GM11168 (cell line): ENCODE data around the gene SDHD.
"Not testable (repeated sequence)": the region's sequence is repeated elsewhere in the genome, so short reads cannot be mapped to it uniquely, and the experiment has no call there.

Source experiments
- in situ Hi-C: fragments of 300-500 bp; cut with MboI; formaldehyde crosslinking; loops from one replicate; pipeline ENCODE4 v1.12.0; 2022; ENCODE audit warnings: low sequenced_read_pairs; ENCODE audit not compliant: unreplicated experiment

Gene SDHD

GRCh38 chr11:112086422-112087191 lies at the start of gene SDHD, which contains the start of gene TIMM8B:
Gene SDHD (plus strand): TSS chr11:112086873. CDS start chr11:112086908, 35 bp downstream.
Gene TIMM8B (minus strand): TSS chr11:112086756. CDS start chr11:112086723, 33 bp downstream.
- in situ Hi-C loops, result no loop called here

- in situ Hi-C loops, result no loop called here
Measured at GRCh38 chr11:112037527-112037926, 49.1 kb upstream of the SDHD start.

- in situ Hi-C loops, result no loop called here
Measured at GRCh38 chr11:112042161-112042960, 44.3 kb upstream of the SDHD start.

GRCh38 chr11:112042961-112043304 lies 43.7 kb upstream of the SDHD start:
- in situ Hi-C loops, result no loop called here

- in situ Hi-C loops, result no loop called here
Measured at GRCh38 chr11:112044961-112045360, 41.7 kb upstream of the SDHD start.

GRCh38 chr11:112046647-112047046 lies 40.0 kb upstream of the SDHD start:
- in situ Hi-C loops, result not testable (repeated sequence)

- in situ Hi-C loops, result not testable (repeated sequence)
Measured at GRCh38 chr11:112048256-112048655, 38.4 kb upstream of the SDHD start.

- in situ Hi-C loops, result no loop called here
Measured at GRCh38 chr11:112049777-112050176, 36.9 kb upstream of the SDHD start.

GRCh38 chr11:112050721-112051120 lies 36.0 kb upstream of the SDHD start:
- in situ Hi-C loops, result no loop called here

GRCh38 chr11:112051768-112052167 lies 34.9 kb upstream of the SDHD start:
- in situ Hi-C loops, result no loop called here

- in situ Hi-C loops, result no loop called here
Measured at GRCh38 chr11:112057170-112057569, 29.5 kb upstream of the SDHD start.

- in situ Hi-C loops, result no loop called here
Measured at GRCh38 chr11:112058103-112058502, 28.6 kb upstream of the SDHD start.

GRCh38 chr11:112062923-112063322 lies 23.8 kb upstream of the SDHD start:
- in situ Hi-C loops, result no loop called here

GRCh38 chr11:112073941-112074811 lies 12.5 kb upstream of the SDHD start, which contains the start of the genes NKAPD1 and PIH1D2:
Gene NKAPD1 (plus strand): TSS chr11:112074299. CDS start chr11:112075575, 1,276 bp downstream.
Gene PIH1D2 (minus strand): TSS chr11:112074017. CDS start chr11:112073174, 843 bp downstream.
- in situ Hi-C loops, result no loop called here

- in situ Hi-C loops, result no loop called here
Measured at GRCh38 chr11:112082729-112083128, 3.9 kb upstream of the SDHD start.

- in situ Hi-C loops, result no loop called here
Measured at GRCh38 chr11:112085822-112086421, 751 bp upstream of the SDHD start.

GRCh38 chr11:112087212-112087611 lies 539 bp downstream of the SDHD start:
- in situ Hi-C loops, result no loop called here

GRCh38 chr11:112095302-112095701 lies 8.6 kb downstream of the SDHD start:
- in situ Hi-C loops, result not testable (repeated sequence)

- in situ Hi-C loops, result no loop called here
Measured at GRCh38 chr11:112096194-112096593, 9.5 kb downstream of the SDHD start.
